Measurements from ENCODE around the gene TMEM144.

TMEM144 gene

DNA sequence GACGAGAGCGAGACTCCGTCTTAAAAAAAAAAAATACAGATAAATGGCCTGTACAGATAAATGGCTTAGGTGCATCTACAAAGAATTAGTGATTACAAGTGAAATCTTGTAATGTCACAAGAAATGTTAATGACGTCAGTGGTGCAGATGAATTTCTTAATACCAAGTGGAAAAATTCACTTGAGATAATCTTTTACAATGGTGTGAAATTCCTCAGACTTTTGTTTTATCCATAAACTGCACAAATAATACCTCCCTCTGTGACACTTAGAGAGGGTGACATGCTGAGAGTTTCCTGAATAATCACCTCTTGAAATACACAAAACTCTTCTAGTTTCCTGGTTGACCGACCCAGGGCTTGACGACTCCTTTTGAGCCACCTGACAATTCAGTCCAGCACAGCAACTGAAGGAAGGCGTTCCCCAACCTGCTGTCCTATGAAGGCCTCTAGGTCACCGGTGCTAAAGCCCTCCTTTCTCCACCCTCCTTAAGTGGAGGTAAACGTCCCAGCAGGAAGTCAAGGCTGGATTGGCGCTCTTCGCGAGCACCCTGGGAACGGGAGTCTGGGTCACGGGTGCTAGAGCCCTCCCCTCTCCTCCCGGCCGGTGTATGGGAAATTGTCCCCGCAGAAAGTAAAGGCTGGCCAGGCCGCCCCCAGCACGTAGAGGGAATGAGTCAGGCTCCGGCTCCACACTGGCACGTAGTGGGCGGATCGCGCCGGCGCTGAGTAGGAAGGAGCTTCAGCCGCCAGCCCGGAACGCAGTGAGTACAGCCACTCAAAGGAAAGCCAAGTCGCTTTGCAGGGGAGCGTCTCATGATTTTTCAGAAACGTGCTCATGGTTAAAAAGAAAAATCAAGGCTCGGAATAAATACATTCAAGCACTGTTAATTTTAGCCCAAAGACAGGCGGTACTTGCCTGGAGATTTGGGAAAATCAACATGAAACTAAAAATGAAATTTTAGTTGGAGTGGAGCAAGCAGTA is at the start of gene TMEM144:
TMEM144 (plus strand) TSS at position 662 of the 983 bp plus-strand sequence. CDS start 2,182 bp downstream, outside the sequence.
- peak in 3 of 4 experiments; percentile 7 to 42 (median 18) for DNase-seq (ENCODE audit: low read depth in 4 of 4, low spot score in 1 of 4)

DNA sequence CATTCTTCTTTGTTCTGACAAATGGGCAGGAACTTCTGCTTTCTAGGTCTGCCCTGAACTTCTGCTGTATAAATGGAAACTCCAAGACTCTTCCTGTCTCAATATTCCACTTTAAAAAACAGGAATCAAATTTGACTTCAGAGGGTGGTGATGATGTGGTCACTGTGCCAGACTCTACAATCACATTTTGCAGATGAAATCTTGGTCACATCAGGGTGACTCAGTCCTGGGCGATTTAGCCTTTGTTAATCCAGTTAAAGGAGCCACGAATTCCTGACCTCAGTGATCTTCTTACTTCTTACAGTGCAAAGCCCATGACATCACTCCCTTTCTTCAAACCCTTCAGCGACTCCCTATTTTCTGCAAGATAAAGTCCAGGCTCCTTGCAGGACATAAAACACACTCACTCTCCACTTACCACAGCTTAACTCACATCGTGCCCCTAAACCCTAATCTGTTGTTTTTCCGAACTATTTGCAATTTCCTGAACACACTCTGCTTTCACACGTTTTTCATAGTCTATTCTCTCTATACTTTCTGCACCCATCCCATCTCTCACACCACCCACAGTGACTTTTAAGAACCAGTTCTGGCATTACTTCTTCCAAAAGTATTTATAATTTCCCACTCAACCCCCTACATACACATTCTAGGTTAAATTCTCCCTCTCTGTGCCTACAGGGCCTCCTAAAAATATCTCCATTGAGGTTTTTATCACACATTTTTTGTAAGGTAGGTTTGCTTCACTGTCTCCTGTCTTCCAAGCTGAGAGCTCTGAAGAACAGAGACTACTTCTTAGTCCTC is 48.5 kb upstream of the TMEM144 start:
- no peak for DNase-seq (ENCODE audit: low read depth in 4 of 4, low spot score in 1 of 4)

DNA sequence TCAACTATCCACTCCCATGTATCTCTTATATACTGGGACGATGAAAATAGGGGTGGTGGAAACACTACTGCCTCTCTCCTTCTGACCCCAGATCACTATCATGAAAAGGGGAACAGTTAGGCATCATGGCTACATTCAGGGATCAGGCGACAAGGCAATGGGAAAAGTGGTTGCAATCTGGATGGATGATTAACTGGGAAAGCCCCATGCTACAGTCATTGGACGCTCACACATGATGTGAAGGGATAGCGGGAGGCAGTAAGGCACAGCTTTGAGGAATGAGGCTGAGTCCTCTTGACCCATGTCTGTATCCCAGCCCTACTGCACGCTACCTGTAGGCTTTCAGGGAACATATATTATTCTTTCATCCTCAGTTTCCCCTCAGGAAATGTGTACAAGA is 47.7 kb upstream of the TMEM144 start:
- DNase-seq (ENCODE audit: low read depth in 4 of 4, low spot score in 1 of 4): no peak

DNA sequence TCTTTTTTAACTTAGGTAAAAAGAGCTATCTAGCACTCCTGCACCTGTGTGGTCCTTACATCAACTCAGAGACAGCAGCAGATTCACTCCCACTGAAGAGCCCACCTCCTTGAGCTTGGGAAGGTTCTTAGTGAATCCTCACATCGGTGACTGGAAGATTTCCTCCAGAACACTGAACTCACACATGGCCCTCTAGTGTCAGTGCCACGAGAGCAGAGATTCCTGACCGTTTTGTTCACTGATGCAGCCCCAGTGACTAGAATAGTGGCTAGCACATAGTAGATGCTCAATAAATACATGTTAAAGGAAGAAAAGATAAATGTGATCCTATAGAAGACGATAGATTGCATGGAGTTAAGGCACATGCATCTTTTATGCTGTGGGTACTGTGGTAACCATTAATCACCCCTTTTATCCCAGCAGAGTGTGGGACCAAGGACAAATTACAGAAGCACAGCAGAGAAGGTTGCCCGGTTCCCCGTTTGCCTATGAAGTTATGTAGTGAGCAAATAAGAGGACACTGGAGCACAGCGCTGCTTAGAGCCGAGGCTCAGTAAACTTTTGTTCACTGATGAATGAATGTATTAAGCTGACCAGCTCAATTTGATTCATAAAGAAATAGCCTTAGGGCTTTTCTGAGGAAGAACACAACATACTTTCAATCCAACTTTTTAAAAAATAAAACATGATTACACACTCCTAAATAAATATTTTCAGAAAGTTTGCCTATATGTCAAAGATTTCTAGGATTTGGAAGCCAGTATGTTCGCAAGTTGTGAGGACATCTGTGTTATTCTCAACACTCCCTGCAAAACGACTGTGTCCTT is 46.1 kb upstream of the TMEM144 start:
- DNase-seq (ENCODE audit: low read depth in 4 of 4, low spot score in 1 of 4): no peak

DNA sequence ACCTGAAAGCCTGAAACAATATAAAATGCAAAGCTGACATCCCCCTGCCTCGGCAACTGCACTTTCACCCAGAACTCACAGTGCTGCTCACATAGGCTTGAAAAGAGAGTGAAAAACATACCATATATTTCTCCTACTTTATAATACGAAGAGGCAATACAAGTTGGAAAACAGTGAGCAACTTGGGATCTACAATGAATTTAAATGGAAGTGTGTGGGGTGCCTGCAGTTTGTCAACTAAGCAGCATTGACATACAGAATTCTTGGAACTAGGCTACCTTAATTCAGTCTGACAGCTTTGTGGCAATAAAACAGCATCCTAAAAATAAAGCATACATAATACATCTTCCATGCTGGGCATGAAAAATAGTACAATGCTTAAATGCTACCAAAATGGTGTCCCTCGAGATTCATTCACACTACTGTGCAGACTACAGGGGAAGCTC is 45.5 kb upstream of the TMEM144 start:
- DNase-seq (ENCODE audit: low read depth in 4 of 4, low spot score in 1 of 4): no peak

DNA sequence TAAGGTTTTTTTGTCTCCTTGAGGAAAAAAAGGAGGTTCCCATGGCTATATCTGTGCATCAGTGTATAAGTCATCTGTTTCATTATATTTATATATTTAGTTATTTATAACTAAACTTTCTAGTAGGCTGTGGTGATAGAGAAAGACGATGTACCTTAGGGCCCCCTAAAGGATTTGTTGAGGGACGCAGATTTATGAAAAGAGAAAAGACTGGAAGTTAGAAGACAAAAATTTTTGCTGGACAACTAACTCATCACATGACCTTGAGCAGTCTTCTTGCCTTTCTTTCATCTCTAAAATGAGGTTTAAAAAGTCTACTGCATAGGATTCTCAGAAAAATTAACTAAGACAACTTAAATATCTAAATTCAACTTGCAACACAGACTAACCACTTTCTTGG is 43.6 kb upstream of the TMEM144 start:
- no peak for DNase-seq (ENCODE audit: low read depth in 4 of 4, low spot score in 1 of 4)

DNA sequence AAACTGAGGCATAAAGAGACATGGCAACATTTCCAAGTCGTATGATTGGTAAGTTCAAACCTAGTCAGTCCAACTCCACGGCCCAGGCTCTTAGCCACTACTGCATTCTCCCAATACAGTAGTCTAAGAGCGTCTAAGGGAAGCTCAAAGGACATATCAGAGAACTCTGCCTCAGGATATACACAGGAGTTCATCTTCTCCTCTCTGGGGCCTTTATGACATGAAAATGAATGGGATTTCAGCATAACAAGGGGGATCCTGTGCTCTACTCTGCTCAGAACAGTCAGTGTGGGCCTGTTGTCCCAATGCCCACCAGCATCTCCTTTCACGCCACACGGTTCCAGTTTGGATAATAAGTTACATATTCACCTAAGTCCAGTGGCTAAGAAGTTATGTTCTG is 41.7 kb upstream of the TMEM144 start:
- no peak for DNase-seq (ENCODE audit: low read depth in 4 of 4, low spot score in 1 of 4)

DNA sequence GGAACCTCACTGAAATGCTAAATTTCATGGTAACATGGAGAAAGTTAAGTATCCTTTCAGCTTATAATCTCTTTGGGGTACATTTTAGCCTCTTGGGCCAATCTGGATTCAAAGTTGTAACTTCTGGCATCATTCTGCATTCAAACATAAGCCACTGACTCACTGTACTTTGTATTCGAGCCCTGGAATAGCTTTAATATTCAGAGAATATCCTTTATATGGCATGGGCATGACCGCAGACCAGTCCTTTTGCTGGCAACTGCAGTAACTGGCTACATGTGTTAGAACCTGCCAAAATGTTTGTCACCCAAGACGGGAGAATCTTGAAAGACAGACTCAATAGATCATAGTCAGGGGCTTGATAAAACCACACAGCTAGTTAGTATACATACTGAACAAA is 40.8 kb upstream of the TMEM144 start:
- DNase-seq (ENCODE audit: low read depth in 4 of 4, low spot score in 1 of 4): no peak

DNA sequence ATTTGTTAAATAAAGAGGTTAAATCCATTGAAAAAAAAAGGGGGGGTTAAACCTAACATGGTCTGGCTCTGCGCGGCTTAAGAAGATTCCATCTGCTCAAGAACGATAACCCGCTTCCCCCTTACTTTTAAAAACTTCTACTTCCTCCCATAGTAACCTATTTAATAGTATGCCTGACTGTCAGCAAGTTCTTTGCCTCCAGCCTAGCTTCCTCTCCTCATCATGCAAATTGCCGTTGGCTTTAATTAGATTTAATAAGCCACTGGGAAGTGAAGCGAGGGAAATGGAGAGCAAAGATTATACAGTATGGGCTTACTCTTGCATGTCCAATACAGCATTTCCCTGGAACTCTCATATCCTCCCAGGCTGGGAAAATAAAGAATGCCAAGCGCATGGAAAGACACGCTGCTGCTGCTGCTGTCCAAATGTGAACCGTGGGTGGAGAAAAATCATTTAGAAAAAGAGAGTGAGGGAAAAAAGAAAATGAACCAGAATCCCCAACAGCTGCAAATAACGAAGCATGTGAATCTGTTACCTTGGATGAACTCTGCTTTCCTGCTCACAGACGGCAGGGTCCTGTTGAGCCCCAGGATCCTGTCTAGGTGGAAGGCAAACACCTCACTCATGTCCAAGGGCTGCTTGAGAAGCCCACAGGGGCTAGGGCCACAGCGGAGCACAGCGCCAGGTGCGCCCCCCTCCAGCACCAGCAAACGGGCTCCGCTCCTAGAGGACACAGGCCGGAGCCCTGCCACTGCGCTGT is 40.2 kb upstream of the TMEM144 start:
- no peak for DNase-seq (ENCODE audit: low read depth in 4 of 4, low spot score in 1 of 4)

DNA sequence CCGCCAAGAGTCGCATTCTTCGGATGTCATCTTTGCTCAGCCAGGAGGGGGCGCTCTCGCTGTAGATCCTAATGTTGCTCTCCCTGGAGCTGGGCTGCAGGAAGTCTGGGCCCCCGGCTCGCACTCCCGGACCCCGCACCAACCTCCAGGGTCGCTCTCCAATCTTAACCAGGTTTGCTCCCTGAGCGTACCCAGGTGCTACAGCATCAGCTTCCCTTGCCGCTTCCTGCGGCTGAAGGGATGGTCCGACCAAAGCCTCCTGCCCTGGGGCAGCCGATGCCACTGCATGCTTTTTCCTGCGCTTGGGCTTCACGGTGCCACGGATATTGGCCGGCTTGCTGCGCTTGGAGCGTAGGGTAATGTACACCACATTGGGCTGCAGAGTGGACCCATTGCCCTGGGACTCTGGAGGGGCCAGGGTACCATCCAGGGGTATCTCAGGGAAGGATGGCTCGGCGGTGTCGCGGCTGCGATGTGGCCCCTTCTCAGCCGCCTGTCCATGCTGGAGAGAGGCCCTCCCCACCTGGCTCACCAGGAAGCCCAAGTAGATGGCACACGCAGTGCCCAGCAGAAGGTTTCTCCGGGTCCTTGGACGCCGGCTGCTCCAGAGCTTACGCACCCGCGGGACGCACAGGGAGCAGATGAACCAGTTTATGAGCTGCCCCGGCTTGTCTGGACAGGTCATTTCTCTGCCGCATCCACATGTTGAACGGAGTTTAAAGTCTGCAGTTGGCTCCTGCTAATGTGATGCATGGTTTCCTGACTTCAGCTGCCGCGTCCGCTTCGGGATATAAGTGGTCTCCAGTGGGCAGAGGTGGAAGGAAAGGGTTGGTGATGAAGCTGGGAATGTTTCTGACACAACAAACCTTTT is 39.4 kb upstream of the TMEM144 start:
- peak in 1 of 4 experiments; percentile 13 for DNase-seq (ENCODE audit: low read depth in 4 of 4, low spot score in 1 of 4)

DNA sequence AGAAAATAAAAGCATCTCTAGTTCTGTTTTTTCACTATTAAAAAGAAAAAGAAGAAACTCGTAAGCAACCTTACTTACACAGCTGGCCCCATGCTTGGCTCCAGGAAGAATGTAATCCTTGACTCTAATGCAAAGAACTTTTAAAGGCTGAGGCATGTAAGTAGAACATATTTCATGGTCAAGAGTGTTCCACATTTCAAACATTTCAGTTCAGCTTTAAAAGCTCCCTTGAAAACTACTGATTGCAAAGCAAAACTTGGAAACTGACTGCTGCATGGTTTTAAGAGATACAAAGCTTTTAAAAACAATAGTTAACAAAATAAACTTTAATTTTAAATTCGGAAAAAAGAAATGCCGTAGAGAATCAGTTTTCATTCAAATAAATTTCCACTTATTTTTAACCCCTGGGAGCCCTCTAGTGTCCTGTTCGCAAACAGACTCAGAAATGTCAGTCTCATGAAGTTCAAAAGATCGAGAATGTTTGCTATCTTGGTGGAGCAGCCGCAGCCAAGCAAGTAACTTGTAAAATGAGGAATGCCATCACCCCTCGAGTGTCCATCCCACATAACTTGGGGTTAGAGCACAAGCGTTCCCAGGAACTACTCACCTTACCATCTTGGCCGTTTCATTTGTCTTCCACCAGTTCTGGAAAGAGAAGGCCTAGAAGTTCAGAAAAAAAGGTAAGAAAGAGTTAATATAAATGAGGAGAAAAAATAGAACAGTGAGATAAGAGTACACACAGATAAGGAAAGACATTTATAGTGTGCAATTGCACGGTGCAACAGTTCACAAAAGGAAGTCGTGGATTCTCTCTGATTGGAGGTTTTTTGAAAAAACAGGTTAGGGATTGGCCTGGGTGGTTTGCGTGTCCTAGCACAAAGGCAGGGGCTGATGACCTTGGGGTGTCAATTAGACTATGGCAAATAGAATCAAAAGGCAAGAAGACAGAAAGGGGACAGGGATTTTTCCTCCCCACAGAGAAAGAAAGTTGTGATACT is 37.7 kb upstream of the TMEM144 start, which contains the start of gene GASK1B:
GASK1B (minus strand) TSS at position 765 of the 998 bp plus-strand sequence. CDS start 1,650 bp downstream, outside the sequence.
- DNase-seq (ENCODE audit: low read depth in 4 of 4, low spot score in 1 of 4): no peak

DNA sequence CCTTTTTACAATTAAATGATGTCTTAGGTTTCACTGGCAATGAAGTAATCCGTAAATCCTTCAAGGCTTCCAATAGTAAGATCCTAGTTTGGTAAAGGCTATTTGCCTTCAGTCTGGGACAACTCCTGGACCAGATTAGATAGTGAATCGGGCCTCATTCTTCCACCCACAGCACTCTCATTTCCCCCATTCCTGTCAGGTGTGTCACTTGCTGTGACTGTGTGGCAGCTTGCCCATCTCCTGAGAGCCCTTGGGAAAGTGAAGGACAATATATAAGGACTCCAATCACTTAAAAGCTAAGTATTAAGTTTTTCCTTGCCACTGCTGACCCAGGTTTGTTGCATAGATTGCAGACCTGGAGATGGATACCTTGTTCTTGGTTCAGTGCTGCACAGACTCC is 34.2 kb upstream of the TMEM144 start:
- DNase-seq (ENCODE audit: low read depth in 4 of 4, low spot score in 1 of 4): no peak

DNA sequence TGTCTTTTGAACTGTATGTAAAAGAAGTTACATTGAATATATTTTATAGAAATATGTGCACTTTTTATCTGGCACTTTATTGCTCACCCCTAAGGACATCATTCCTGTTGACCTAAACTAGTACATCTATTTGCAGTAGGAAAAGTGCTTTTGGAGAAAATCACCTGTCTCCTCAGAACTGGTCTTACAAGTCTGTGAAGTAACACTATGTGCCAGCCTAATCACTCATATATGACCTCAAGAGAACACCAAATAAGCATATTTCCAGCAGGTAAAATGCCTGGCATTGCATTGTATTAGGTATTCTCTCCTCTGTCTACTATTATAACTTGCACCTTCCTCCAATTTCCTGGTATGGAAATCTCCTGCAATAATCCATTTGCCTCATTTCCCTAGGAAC is 33.5 kb upstream of the TMEM144 start:
- DNase-seq (ENCODE audit: low read depth in 4 of 4, low spot score in 1 of 4): no peak

DNA sequence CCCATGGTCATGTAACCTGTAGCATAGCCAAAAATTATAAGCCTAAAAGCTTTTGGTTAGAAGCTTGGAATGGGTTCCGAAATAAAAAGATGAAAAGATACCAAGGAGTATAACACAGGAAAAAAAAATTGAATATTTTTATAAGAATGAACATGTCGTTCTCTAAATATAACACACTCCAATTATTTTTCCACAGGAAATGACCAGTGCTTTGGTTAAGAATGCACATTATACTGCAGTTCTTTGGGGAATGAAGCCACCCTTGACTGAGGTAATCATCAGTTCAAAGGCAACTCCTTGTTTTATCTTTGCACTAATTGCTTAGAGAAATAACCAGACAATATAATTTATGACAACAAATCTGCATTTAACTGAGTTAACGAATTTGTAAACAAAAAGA is 30.8 kb upstream of the TMEM144 start:
- no peak for DNase-seq (ENCODE audit: low read depth in 4 of 4, low spot score in 1 of 4)

DNA sequence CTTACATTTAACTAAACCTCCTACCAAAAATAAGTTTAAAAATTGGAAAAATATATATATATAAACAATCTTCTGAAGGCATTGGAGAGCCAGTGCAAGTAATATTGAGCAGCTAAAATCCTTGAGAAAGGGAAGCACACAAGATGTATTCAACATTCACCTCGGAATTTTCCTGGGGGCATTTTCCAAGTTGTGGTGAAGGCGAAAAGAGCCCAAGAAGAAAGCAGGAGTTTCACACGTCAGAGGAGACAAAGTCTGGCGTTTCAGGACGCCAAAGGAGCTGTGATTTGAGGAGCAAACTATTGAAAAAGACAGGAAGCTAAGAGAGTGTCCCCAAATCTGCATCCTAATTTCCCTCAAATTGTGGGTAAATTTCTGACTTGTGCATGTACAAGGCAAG is 28.4 kb upstream of the TMEM144 start:
- DNase-seq (ENCODE audit: low read depth in 4 of 4, low spot score in 1 of 4): no peak

DNA sequence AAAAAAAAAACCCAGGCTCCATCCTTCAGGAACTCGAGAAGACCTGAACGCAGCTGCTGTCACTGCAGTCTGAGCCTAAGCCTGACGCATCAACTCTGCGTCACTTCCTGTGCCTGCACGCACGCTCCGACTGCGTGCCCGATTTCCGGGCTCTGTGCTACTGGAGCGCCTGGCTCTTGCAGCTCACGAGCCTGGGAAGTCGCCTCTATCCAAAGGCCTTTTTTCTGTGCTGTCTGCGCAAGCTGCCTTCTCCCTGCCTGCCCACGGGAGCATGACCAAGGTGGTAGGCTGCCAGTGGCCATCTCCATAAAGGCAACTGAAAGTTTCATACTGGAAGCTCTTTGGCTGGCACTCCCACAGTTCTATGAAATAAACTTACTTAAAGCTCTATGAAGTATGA is 27.6 kb upstream of the TMEM144 start:
- no peak for DNase-seq (ENCODE audit: low read depth in 4 of 4, low spot score in 1 of 4)

DNA sequence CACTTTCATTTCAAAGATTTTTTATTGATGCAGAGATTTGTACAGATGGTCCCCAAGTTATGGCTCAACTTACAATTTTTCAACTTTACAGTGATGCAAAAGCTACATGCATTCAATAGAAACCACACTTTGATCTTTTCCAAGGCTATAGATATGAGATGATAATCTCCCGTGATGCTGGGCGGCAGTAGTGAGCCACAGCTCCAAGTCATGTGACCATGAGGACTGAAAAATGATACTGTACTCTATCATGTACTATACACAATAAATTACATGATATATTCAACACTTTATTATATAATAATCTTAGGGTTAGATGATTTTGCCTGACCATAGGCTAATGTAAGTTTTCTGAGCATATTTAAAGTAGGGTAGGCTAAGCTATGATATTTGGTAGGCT is 23.5 kb upstream of the TMEM144 start:
- no peak for DNase-seq (ENCODE audit: low read depth in 4 of 4, low spot score in 1 of 4)

DNA sequence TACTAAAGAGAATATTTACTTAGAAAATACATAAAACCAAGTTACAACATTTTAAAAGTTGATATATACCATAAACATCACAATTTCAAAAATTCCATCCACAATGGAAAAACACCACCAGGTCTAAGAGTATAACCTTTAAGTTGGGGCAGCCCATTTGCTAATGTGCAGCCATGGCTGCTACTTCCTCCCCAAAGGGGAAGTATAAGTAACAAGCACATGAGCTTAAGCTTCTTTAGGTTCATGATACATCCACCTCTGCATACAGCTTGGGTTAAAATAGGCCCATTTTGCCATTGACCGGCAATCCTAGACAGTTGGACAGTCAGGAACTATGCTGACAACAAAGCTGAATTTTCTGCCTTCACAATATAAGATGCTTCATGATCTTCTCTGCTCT is 20.9 kb upstream of the TMEM144 start:
- no peak for DNase-seq (ENCODE audit: low read depth in 4 of 4, low spot score in 1 of 4)
